Keratinocyte (primary cell): Measurements from ENCODE around the gene CREB3L2. TPM values are rescaled to one million over a fixed set of nuclear protein-coding genes. Genes with fewer than 3 reads are reported as not detected.
"Not testable (repeated sequence)": the region's sequence is repeated elsewhere in the genome, so short reads cannot be mapped to it uniquely, and the experiment has no call there.

Experiments used
- DNase-seq: peaks from one replicate; pipeline ENCODE4 v3.0.0-alpha.2; 2011; ENCODE audit warnings: low read depth, missing footprints, low spot score
- FAIRE-seq: peaks from 2 replicates; lab custom pipeline; 2011; peaks lifted over from hg19 to GRCh38; lab: Jason Lieb, UNC
- H2AFZ ChIP-seq: 2 replicates; pipeline ENCODE4 v1.6.0; 2012; ENCODE audit warnings: low read length, control low read depth, inconsistent platforms; ENCODE audit not compliant: control insufficient read depth
- H3K27ac ChIP-seq: 2 replicates; pipeline ENCODE4 v1.5.1; 2011; ENCODE audit warnings: low read length; ENCODE audit not compliant: control insufficient read depth, insufficient read depth
- H3K27me3 ChIP-seq: 3 replicates; pipeline ENCODE4 v1.6.0; 2011; ENCODE audit warnings: low read length; ENCODE audit not compliant: control insufficient read depth, insufficient read depth; ENCODE audit errors: extremely low read depth
- H3K36me3 ChIP-seq, 2 experiments: 2 replicates in 1 of 2; 3 replicates in 1 of 2; pipeline ENCODE4 v1.5.1; 2011; ENCODE audit warnings: low read length in 2 of 2, mild to moderate bottlenecking in 1 of 2; ENCODE audit not compliant: control insufficient read depth in 2 of 2, insufficient read depth in 2 of 2; ENCODE audit errors: extremely low read depth in 1 of 2
- H3K4me1 ChIP-seq: 3 replicates; pipeline ENCODE4 v1.5.1; 2011; ENCODE audit warnings: low read length; ENCODE audit not compliant: control insufficient read depth, insufficient read depth; ENCODE audit errors: extremely low read depth
- H3K4me2 ChIP-seq: 3 replicates; pipeline ENCODE4 v1.6.0; 2011; ENCODE audit warnings: low read depth, low read length; ENCODE audit not compliant: control insufficient read depth, insufficient read depth; ENCODE audit errors: extremely low read depth
- H3K4me3 ChIP-seq, 3 experiments: fragments of 200-600 bp in 1 of 3; sonication (generic) in 1 of 3; 2 replicates in 2 of 3; 3 replicates in 1 of 3; pipeline ENCODE4 v1.5.1; 2011 to 2016; ENCODE audit warnings: low read length in 3 of 3, mild to moderate bottlenecking in 3 of 3, control low read depth in 2 of 3, inconsistent platforms in 1 of 3, low read depth in 1 of 3, mixed read lengths in 1 of 3, mixed run types in 1 of 3, moderate library complexity in 1 of 3; ENCODE audit not compliant: control insufficient read depth in 2 of 3, insufficient read depth in 2 of 3; ENCODE audit errors: extremely low read depth in 1 of 3
- H3K79me2 ChIP-seq: 2 replicates; pipeline ENCODE4 v1.6.0; 2012; ENCODE audit warnings: low read length; ENCODE audit not compliant: control insufficient read depth, insufficient read depth
- H3K9ac ChIP-seq: 3 replicates; pipeline ENCODE4 v1.6.0; 2011; ENCODE audit warnings: low read length; ENCODE audit not compliant: control insufficient read depth, insufficient read depth; ENCODE audit errors: extremely low read depth
- H3K9me1 ChIP-seq: 3 replicates; pipeline ENCODE4 v1.6.0; 2011; ENCODE audit warnings: low read length; ENCODE audit not compliant: control insufficient read depth, insufficient read depth; ENCODE audit errors: extremely low read depth
- H3K9me3 ChIP-seq: 2 replicates; pipeline ENCODE4 v1.5.1; 2012; ENCODE audit warnings: low read depth, low read length; ENCODE audit not compliant: control insufficient read depth
- H4K20me1 ChIP-seq: 3 replicates; pipeline ENCODE4 v1.6.0; 2011; ENCODE audit warnings: low read length; ENCODE audit not compliant: control insufficient read depth, insufficient read depth; ENCODE audit errors: extremely low read depth
- EZH2 ChIP-seq: IDR thresholded peaks from one replicate; pipeline ENCODE4 v1.6.1; 2012; ENCODE audit warnings: inconsistent platforms, mild to moderate bottlenecking, low read length, moderate library complexity
- dilution Hi-C: fragments of 300-500 bp; cut with MboI; formaldehyde crosslinking; loops from one replicate; pipeline ENCODE4 v1.7.0; 2020; ENCODE audit warnings: low sequenced_read_pairs; ENCODE audit not compliant: extremely low pct_ligation_motif_present
- polyA plus RNA-seq, 5 experiments: library from polyadenylated mRNA; depleted of rRNA in 3 of 5; stranded (reverse) in 3 of 5; stranded (forward) in 1 of 5; unstranded in 1 of 5; fragments of >200 nt; gene quantifications; 1 replicate in 1 of 5; 2 replicates in 3 of 5; 3 replicates in 1 of 5; pipeline versions ENCODE4 v1.2.1 to v1.2.3, GENCODE V29; 2011 to 2012; ENCODE audit warnings: missing spikeins in 2 of 5, low read depth in 1 of 5, low replicate concordance in 1 of 5
- TF ChIP-seq, protein P1 (sequence below), 3 experiments: IDR thresholded peaks in 1 of 3; conservative IDR thresholded peaks in 1 of 3; optimal IDR thresholded peaks in 1 of 3; 2 replicates in 2 of 3; 3 replicates in 1 of 3; pipeline versions ENCODE3 to v1.5.1; 2011; ENCODE audit warnings: low read length in 3 of 3, mild to moderate bottlenecking in 3 of 3, moderate library complexity in 2 of 3, control low read depth in 1 of 3, inconsistent platforms in 1 of 3; ENCODE audit not compliant: insufficient read depth in 2 of 3; ENCODE audit errors: extremely low read depth in 1 of 3

The CREB3L2 gene
- polyA plus RNA-seq, 1 donor (not counting 4 experiments of a cell fraction or from before 2014, with no cell fraction given), result 12.8 TPM

DNA sequence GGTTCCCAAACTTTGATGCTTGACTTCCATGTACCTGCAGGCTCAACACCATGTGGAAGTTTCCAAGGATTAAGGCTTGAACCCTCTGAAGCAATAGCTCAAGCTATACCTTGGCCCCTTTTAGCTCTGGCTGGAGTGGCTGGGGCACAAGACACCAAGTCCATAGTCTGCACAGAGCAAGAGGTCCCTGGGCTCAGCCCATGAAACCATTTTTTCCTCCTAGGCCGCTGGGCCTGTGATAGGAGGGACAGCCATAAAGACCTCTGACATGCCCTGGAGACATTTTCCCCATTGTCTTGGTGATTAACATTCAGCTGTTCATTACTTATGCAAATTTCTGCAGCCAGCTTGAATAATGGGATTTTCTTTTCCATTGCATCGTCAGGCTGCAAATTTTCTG is 169.5 kb downstream of the CREB3L2 start:
- no peaks in the 10 kb centered on the region for H3K27me3 ChIP-seq
- H3K4me2 ChIP-seq, result no peak overlapping the region
- H3K9me3 ChIP-seq, result peaks cover 3% of the 10 kb centered on the region
- FAIRE-seq (no peak), DNase-seq (no peak)
- TF ChIP-seq, protein P1, sequence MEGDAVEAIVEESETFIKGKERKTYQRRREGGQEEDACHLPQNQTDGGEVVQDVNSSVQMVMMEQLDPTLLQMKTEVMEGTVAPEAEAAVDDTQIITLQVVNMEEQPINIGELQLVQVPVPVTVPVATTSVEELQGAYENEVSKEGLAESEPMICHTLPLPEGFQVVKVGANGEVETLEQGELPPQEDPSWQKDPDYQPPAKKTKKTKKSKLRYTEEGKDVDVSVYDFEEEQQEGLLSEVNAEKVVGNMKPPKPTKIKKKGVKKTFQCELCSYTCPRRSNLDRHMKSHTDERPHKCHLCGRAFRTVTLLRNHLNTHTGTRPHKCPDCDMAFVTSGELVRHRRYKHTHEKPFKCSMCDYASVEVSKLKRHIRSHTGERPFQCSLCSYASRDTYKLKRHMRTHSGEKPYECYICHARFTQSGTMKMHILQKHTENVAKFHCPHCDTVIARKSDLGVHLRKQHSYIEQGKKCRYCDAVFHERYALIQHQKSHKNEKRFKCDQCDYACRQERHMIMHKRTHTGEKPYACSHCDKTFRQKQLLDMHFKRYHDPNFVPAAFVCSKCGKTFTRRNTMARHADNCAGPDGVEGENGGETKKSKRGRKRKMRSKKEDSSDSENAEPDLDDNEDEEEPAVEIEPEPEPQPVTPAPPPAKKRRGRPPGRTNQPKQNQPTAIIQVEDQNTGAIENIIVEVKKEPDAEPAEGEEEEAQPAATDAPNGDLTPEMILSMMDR (optimal IDR thresholded peaks at IDR 0.05 in 1 of 3, IDR thresholded peaks at IDR 0.05 in 1 of 3, conservative IDR thresholded peaks at IDR 0.05 in 1 of 3; ENCODE audit: extremely low read depth in 1 of 3, insufficient read depth in 2 of 3, low read length in 3 of 3), result no peak
- no peak for TF ChIP-seq EZH2
- dilution Hi-C loops, result no loop called here
- H2AFZ ChIP-seq, result no peak overlapping the region
- H3K4me1 ChIP-seq, result no peaks in the 10 kb centered on the region
- no peaks in the 10 kb centered on the region for H3K9me1 ChIP-seq
- no peak overlapping the region for H3K27ac ChIP-seq
- no peaks in the 10 kb centered on the region for H3K79me2 ChIP-seq
- H3K36me3 ChIP-seq, result no peaks in the 10 kb centered on the region
- no peak overlapping the region for H3K9ac ChIP-seq
- no peak overlapping the region for H3K4me3 ChIP-seq
- H4K20me1 ChIP-seq, result no peaks in the 10 kb centered on the region

DNA sequence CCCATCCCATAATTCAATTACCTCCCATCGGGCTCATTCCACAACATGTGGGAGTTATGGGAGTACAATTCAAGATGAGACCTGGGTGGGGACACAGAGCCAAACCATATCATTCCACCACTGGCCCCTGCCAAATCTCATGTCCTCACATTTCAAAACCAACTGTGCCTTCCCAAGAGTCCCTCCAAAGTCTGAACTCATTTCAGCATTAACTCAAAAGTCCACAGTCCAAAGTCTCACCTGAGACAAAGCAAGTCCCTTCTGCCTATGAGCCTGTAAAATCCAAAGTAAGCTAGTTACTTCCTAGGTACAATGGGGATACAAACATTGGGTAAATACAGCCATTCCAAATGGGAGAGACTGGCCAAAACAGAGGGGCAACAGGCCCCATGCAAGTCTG is 170.3 kb downstream of the CREB3L2 start:
- H3K4me1 ChIP-seq, H3K9me3 ChIP-seq, H3K79me2 ChIP-seq, FAIRE-seq, H3K36me3 ChIP-seq, H3K4me3 ChIP-seq, DNase-seq, H3K4me2 ChIP-seq, H4K20me1 ChIP-seq, H3K27me3 ChIP-seq, H2AFZ ChIP-seq, H3K9ac ChIP-seq, H3K27ac ChIP-seq, dilution Hi-C loops, H3K9me1 ChIP-seq: not testable (repeated sequence)

DNA sequence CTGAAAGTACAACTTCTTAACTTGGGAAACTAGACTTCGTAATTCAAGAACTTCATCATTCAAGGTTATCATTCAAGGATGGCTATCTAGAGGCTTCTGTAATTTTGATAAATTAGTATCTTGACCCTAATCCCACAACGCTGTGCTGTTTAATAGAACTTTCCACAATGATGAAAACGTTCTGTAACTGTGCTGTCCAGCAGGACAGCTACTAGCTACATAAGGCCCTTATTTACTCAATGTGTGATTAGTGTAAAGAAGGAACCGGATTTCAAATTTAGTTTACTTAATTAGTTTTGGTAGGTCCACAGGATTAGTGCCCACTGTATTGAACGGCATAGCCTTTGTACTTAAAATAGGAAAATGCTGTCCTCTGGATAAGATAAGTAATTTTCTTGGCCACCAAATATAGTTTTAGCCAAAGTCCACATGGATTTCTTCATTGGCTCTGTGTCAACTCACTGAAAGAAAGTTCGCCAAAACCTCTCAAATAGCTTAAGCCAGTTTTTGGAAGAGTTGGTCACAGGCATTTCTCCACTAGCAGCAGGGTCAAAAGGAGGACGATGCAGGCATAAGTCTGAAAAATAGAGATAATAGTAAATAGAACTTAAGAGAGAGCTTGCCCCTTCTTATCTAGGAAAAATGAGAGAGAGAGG is 172.4 kb downstream of the CREB3L2 start:
- H3K4me2 ChIP-seq, result no peak overlapping the region
- no peak overlapping the region for H3K27ac ChIP-seq
- FAIRE-seq (no peak), DNase-seq (no peak)
- dilution Hi-C loops, result no loop called here
- H3K27me3 ChIP-seq, result no peaks in the 10 kb centered on the region
- no peak overlapping the region for H2AFZ ChIP-seq
- no peaks in the 10 kb centered on the region for H3K79me2 ChIP-seq
- H3K36me3 ChIP-seq, result no peaks in the 10 kb centered on the region
- peaks cover 3% of the 10 kb centered on the region for H3K9me3 ChIP-seq
- TF ChIP-seq, protein P1 (optimal IDR thresholded peaks at IDR 0.05 in 1 of 3, IDR thresholded peaks at IDR 0.05 in 1 of 3, conservative IDR thresholded peaks at IDR 0.05 in 1 of 3; ENCODE audit: extremely low read depth in 1 of 3, insufficient read depth in 2 of 3, low read length in 3 of 3), result no peak
- TF ChIP-seq EZH2, result no peak
- H4K20me1 ChIP-seq, result no peaks in the 10 kb centered on the region
- no peak overlapping the region for H3K9ac ChIP-seq
- no peaks in the 10 kb centered on the region for H3K9me1 ChIP-seq
- no peaks in the 10 kb centered on the region for H3K4me1 ChIP-seq
- H3K4me3 ChIP-seq, result no peak overlapping the region
